Liver (tissue), 3 donors: ENCODE measurements around the gene KRT84.

Experiments
- FOXA2 ChIP-seq: IDR thresholded peaks from 2 replicates; pipeline ENCODE4 v1.6.1; 2016; ENCODE audit warnings: antibody characterized with exemption
- GABPA ChIP-seq, 2 donors: IDR thresholded peaks in 1 of 2; conservative IDR thresholded peaks in 1 of 2; 2 replicates each; pipeline ENCODE4 v1.6.1; 2016; ENCODE audit warnings: antibody characterized with exemption in 2 of 2, mild to moderate bottlenecking in 1 of 2, moderate library complexity in 1 of 2
- JUND ChIP-seq, 2 donors: IDR thresholded peaks; 2 replicates each; pipeline ENCODE4 v1.6.1; 2016; ENCODE audit warnings: antibody characterized with exemption in 2 of 2
- MAX ChIP-seq: IDR thresholded peaks from 2 replicates; pipeline ENCODE4 v1.6.1; 2016; ENCODE audit warnings: antibody characterized with exemption
- RAD21 ChIP-seq, 2 donors: IDR thresholded peaks; 2 replicates each; pipeline ENCODE4 v1.6.1; 2016; ENCODE audit warnings: antibody characterized with exemption in 2 of 2, mild to moderate bottlenecking in 2 of 2
- SP1 ChIP-seq: IDR thresholded peaks from 2 replicates; pipeline ENCODE4 v1.6.1; 2018; ENCODE audit warnings: antibody characterized with exemption, mild to moderate bottlenecking
- TAF1 ChIP-seq: conservative IDR thresholded peaks from 2 replicates; pipeline ENCODE4 v1.6.1; 2016; ENCODE audit warnings: antibody characterized with exemption, mild to moderate bottlenecking
- YY1 ChIP-seq: IDR thresholded peaks from 2 replicates; pipeline ENCODE4 v1.6.1; 2016; ENCODE audit warnings: antibody characterized with exemption, mild to moderate bottlenecking
- TF ChIP-seq, protein P1 (sequence below): IDR thresholded peaks from 2 replicates; pipeline ENCODE4 v1.6.1; 2016; ENCODE audit warnings: antibody characterized with exemption, mild to moderate bottlenecking
- TF ChIP-seq, protein P2 (sequence below): fragments of 150-350 bp; IDR thresholded peaks from 2 replicates; pipeline ENCODE4 v1.5.1; 2017; ENCODE audit warnings: improper control_type of control experiment, low read depth, low read length; ENCODE audit not compliant: missing input control
- TF ChIP-seq, protein P3 (sequence below): IDR thresholded peaks from 2 replicates; pipeline ENCODE4 v1.6.1; 2016; ENCODE audit warnings: antibody characterized with exemption
- donor health status: healthy.
- donor health status: healthy.

DNA sequence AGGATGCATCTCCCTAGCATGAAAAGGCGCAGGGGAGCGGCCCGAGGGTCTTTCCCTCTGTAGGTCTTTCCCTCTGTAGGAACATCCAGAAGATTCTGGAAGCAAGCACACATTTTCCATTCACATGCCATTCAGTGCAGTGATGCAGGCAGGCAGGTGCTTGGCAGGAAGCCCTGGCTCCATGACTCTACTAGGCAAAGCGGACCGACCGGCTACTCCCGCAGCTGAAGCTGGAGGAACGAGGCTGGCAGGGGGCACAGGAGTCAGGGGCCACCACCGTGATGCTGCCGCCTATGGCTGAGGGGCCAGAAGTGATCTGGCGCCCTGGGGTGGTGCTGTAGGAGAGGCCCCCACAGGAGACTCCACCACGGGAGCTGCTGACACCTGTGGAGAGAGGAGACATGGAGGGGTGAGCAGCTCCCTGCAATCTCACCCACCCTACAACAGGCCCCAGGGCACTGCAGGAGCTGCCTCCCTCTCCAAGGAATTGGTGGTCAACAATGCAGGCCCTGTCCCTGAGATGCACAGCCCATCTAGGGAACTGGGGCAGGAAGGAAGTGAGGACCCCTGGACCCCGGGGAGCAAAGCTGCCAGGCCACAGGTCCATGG, 24.7 kb downstream of the KRT84 start:
- TF ChIP-seq, protein P1, sequence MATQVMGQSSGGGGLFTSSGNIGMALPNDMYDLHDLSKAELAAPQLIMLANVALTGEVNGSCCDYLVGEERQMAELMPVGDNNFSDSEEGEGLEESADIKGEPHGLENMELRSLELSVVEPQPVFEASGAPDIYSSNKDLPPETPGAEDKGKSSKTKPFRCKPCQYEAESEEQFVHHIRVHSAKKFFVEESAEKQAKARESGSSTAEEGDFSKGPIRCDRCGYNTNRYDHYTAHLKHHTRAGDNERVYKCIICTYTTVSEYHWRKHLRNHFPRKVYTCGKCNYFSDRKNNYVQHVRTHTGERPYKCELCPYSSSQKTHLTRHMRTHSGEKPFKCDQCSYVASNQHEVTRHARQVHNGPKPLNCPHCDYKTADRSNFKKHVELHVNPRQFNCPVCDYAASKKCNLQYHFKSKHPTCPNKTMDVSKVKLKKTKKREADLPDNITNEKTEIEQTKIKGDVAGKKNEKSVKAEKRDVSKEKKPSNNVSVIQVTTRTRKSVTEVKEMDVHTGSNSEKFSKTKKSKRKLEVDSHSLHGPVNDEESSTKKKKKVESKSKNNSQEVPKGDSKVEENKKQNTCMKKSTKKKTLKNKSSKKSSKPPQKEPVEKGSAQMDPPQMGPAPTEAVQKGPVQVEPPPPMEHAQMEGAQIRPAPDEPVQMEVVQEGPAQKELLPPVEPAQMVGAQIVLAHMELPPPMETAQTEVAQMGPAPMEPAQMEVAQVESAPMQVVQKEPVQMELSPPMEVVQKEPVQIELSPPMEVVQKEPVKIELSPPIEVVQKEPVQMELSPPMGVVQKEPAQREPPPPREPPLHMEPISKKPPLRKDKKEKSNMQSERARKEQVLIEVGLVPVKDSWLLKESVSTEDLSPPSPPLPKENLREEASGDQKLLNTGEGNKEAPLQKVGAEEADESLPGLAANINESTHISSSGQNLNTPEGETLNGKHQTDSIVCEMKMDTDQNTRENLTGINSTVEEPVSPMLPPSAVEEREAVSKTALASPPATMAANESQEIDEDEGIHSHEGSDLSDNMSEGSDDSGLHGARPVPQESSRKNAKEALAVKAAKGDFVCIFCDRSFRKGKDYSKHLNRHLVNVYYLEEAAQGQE, result no peak
- TF ChIP-seq, protein P2, sequence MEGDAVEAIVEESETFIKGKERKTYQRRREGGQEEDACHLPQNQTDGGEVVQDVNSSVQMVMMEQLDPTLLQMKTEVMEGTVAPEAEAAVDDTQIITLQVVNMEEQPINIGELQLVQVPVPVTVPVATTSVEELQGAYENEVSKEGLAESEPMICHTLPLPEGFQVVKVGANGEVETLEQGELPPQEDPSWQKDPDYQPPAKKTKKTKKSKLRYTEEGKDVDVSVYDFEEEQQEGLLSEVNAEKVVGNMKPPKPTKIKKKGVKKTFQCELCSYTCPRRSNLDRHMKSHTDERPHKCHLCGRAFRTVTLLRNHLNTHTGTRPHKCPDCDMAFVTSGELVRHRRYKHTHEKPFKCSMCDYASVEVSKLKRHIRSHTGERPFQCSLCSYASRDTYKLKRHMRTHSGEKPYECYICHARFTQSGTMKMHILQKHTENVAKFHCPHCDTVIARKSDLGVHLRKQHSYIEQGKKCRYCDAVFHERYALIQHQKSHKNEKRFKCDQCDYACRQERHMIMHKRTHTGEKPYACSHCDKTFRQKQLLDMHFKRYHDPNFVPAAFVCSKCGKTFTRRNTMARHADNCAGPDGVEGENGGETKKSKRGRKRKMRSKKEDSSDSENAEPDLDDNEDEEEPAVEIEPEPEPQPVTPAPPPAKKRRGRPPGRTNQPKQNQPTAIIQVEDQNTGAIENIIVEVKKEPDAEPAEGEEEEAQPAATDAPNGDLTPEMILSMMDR, result no peak
- TF ChIP-seq YY1 (no peak), JUND (IDR thresholded peaks at IDR 0.05) (no peak), SP1 (no peak), MAX (no peak), TAF1 (no peak), RAD21 (IDR thresholded peaks at IDR 0.05) (no peak), FOXA2 (no peak), GABPA (IDR thresholded peaks at IDR 0.05 in 1 of 2, conservative IDR thresholded peaks at IDR 0.05 in 1 of 2) (no peak)
- TF ChIP-seq, protein P3, sequence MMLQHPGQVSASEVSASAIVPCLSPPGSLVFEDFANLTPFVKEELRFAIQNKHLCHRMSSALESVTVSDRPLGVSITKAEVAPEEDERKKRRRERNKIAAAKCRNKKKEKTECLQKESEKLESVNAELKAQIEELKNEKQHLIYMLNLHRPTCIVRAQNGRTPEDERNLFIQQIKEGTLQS, result no peak
